GM12878 (cell line): Measurements from ENCODE around the gene DLG4. TPM values are rescaled to one million over a fixed set of nuclear protein-coding genes. Genes with fewer than 3 reads are reported as not detected.

ENCODE experiments used
- ATAC-seq: fragments of 200-7000 bp; cut with Tn5 transposase; 3 replicates; pipeline ENCODE4 v1.9.1; 2020; ENCODE audit warnings: mild to moderate bottlenecking, moderate library complexity
- BruUV-seq: library from RNA; stranded (reverse); fragments of 400-500 nt; replicated peaks from 2 replicates; lab custom pipeline; 2021; lab: Mats Ljungman, UMichigan
- CTCF ChIA-PET: fragments of 300-600 bp; sonication (Branson Sonifier 250); formaldehyde crosslinking; extraction: SDS; loops from one replicate; lab custom pipeline; 2021; ENCODE audit warnings: inconsistent platforms; lab: Yijun Ruan, JAX
- POLR2A ChIA-PET: fragments of 350-600 bp; formaldehyde crosslinking; extraction: SDS; loops from one replicate; lab custom pipeline; 2021; ENCODE audit warnings: inconsistent platforms; lab: Charles Lee
- RAD21 ChIA-PET: fragments of 300-600 bp; sonication (Branson Sonifier 250); formaldehyde crosslinking; loops from one replicate; lab custom pipeline; 2023; ENCODE audit warnings: antibody characterized with exemption; ENCODE audit not compliant: unreplicated experiment; lab: Charles Lee
- SMC1A ChIA-PET: fragments of 300-600 bp; sonication (Branson Sonifier 250); formaldehyde crosslinking; loops from one replicate; lab custom pipeline; 2023; ENCODE audit not compliant: unreplicated experiment, uncharacterized antibody; lab: Charles Lee
- DNase-seq: peaks from one replicate; pipeline ENCODE4 v3.0.0-alpha.2; 2011; ENCODE audit warnings: low read depth, low spot score
- FAIRE-seq: peaks from 3 replicates; lab custom pipeline; 2011; peaks lifted over from hg19 to GRCh38; lab: Jason Lieb, UNC
- H2AFZ ChIP-seq: 2 replicates; pipeline ENCODE4 v1.6.0; 2011; ENCODE audit warnings: low read depth, low read length, control low read depth; ENCODE audit not compliant: control insufficient read depth
- H3K27ac ChIP-seq: 2 replicates; pipeline ENCODE4 v1.5.1; 2011; ENCODE audit warnings: control low read depth; ENCODE audit not compliant: control insufficient read depth, insufficient read depth
- H3K27me3 ChIP-seq, 2 experiments: replicated peaks in 1 of 2; 2 replicates each; pipeline versions ENCODE4 v1.6.0 to v1.6.1; 2011; ENCODE audit warnings: low read length in 1 of 2; ENCODE audit not compliant: control insufficient read depth in 2 of 2, insufficient read depth in 2 of 2
- H3K36me3 ChIP-seq, 2 experiments: 2 replicates each; pipeline ENCODE4 v1.5.1; 2011; ENCODE audit warnings: low read length in 1 of 2; ENCODE audit not compliant: control insufficient read depth in 2 of 2, insufficient read depth in 2 of 2
- H3K4me1 ChIP-seq: 2 replicates; pipeline ENCODE4 v1.6.1; 2011; ENCODE audit warnings: mild to moderate bottlenecking, low read length, moderate library complexity, mixed read lengths; ENCODE audit not compliant: control insufficient read depth, insufficient read depth
- H3K4me2 ChIP-seq: 2 replicates; pipeline ENCODE4 v1.6.0; 2011; ENCODE audit warnings: control low read depth; ENCODE audit not compliant: control insufficient read depth, insufficient read depth
- H3K4me3 ChIP-seq: fragments of 200-600 bp; sonication (generic); 2 replicates; pipeline ENCODE4 v1.5.1; 2016
- H3K79me2 ChIP-seq: 2 replicates; pipeline ENCODE4 v1.6.0; 2011; ENCODE audit warnings: low read length; ENCODE audit not compliant: control insufficient read depth, insufficient read depth
- H3K9ac ChIP-seq: 2 replicates; pipeline ENCODE4 v1.8.0; 2011; ENCODE audit warnings: low read length, control low read depth, mixed read lengths; ENCODE audit not compliant: control insufficient read depth, insufficient read depth
- H3K9me3 ChIP-seq: replicated peaks from 3 replicates; pipeline ENCODE4 v1.5.1; 2011; ENCODE audit warnings: mild to moderate bottlenecking, low read length; ENCODE audit not compliant: control insufficient read depth, insufficient read depth
- H4K20me1 ChIP-seq: 2 replicates; pipeline ENCODE4 v1.6.0; 2011; ENCODE audit not compliant: control insufficient read depth, insufficient read depth
- ESRRA ChIP-seq: IDR thresholded peaks from 2 replicates; pipeline ENCODE4 v1.6.1; 2012; ENCODE audit warnings: mild to moderate bottlenecking, low read length, improper control_type of control experiment
- MEF2B ChIP-seq: fragments of 450-650 bp; IDR thresholded peaks from 2 replicates; pipeline ENCODE4 v1.6.1; 2018; ENCODE audit warnings: mild to moderate bottlenecking, moderate library complexity; ENCODE audit not compliant: partially characterized antibody, poor library complexity, severe bottlenecking
- MYB ChIP-seq: fragments of 150-350 bp; IDR thresholded peaks from 2 replicates; pipeline ENCODE4 v1.6.1; 2014; ENCODE audit warnings: mild to moderate bottlenecking, low read depth, low read length, borderline replicate concordance
- MYC ChIP-seq: IDR thresholded peaks from 2 replicates; pipeline ENCODE4 v1.6.1; 2011; ENCODE audit warnings: mild to moderate bottlenecking, low read length, moderate library complexity, inconsistent platforms; ENCODE audit not compliant: insufficient read depth, insufficient replicate concordance, insufficient read length, severe bottlenecking
- RBBP5 ChIP-seq: fragments of 200-600 bp; sonication (generic); conservative IDR thresholded peaks from 2 replicates; pipeline ENCODE4 v1.6.1; 2016
- RUNX3 ChIP-seq: IDR thresholded peaks from 2 replicates; pipeline ENCODE4 v1.6.1; 2012; ENCODE audit warnings: low read length, inconsistent platforms
- SMAD5 ChIP-seq: IDR thresholded peaks from 2 replicates; pipeline ENCODE4 v1.6.1; 2016; ENCODE audit warnings: antibody characterized with exemption, low read depth
- WGBS: methylation state at CpG from one replicate; pipeline ENCODE4 v1.1.6; 2016; ENCODE audit warnings: low lambda C conversion rate; ENCODE audit not compliant: insufficient replicate concordance, insufficient coverage; ENCODE audit errors: missing lambda C conversion rate; 5-methylcytosine and 5-hydroxymethylcytosine counted together
- in situ Hi-C: fragments of 300-500 bp; cut with MboI; formaldehyde crosslinking; loops from 9 replicates; pipeline ENCODE4 v1.14.3; 2018; ENCODE audit warnings: mixed read lengths
- intact Hi-C: fragments of 100-400 bp; cut with micrococcal nuclease; formaldehyde crosslinking; loops from one replicate; pipeline ENCODE4 v1.14.2; 2022; ENCODE audit not compliant: unreplicated experiment
- polyA plus RNA-seq, 11 experiments: library from polyadenylated mRNA; depleted of rRNA in 4 of 11; unstranded in 6 of 11; stranded (reverse) in 5 of 11; fragments of >200 nt; fragmentation: Nextera tagmentation in 4 of 11; fragmentation: Illumina TruSeq in 1 of 11; extraction: Ambion mirVana in 4 of 11; extraction: Trizol in 1 of 11; gene quantifications; 1 replicate in 1 of 11; 2 replicates in 10 of 11; pipeline versions ENCODE4 v1.2.1 to v1.2.3, GENCODE V29; 2011 to 2016; ENCODE audit warnings: inconsistent platforms in 2 of 11, missing spikeins in 2 of 11, low read depth in 1 of 11
- total RNA-seq, 4 experiments: library from RNA; depleted of rRNA in 3 of 4; stranded (reverse); fragments of >200 nt in 3 of 4; fragmentation: Illumina TruSeq in 1 of 4; extraction: Trizol in 1 of 4; gene quantifications; 2 replicates each; pipeline versions ENCODE4 v1.2.1 to v1.2.3, GENCODE V29; 2013 to 2021
- TF ChIP-seq, protein P1 (sequence below): IDR thresholded peaks from 2 replicates; pipeline ENCODE4 v1.6.1; 2012; ENCODE audit warnings: mild to moderate bottlenecking, low read depth, low read length
- TF ChIP-seq, protein P2 (sequence below): fragments of 450-650 bp; IDR thresholded peaks from 2 replicates; pipeline ENCODE4 v1.6.1; 2017; ENCODE audit warnings: mild to moderate bottlenecking, moderate library complexity
- TF ChIP-seq, protein P3 (sequence below): fragments of 450-650 bp; formaldehyde crosslinking; IDR thresholded peaks from 2 replicates; pipeline ENCODE4 v1.4.0; 2020; ENCODE audit warnings: mild to moderate bottlenecking, moderate library complexity

Gene DLG4
- total and polyA plus RNA-seq, 10 of the 15 experiments (the other 5 are each of a cell fraction or from before 2014, with no cell fraction given) = 0.07 to 4.1 (median 1.3) TPM

GRCh38 chr17:7218758-7219157 is 878 bp downstream of the DLG4 start:
- intact Hi-C loops = no loop called here
- Histone ChIP-seq H3K9ac (no peak overlapping the region), H3K4me2 (no peak overlapping the region; the same call in 1 of the 2 replicates), H3K27ac (no peak overlapping the region), H3K36me3 (peaks cover 8 to 11% of the 10 kb centered on the region in 2 experiments), H3K27me3 (no peaks in the 10 kb centered on the region), H3K79me2 (peaks cover 14% of the 10 kb centered on the region), H2AFZ (no peak overlapping the region), H4K20me1 (no peaks in the 10 kb centered on the region), H3K4me3 (no peak overlapping the region), H3K9me3 (no peaks in the 10 kb centered on the region), H3K4me1 (peaks cover 19% of the 10 kb centered on the region)
- ChIA-PET SMC1A (interaction anchor here (0.7 to 4.8 kb wide), 2 partner anchors 16 to 23 kb away, joined by 3 to 34 read pairs; partner anchors contain the start of genes DVL2 and GABARAP), CTCF (interaction anchor here (2.6 to 5.1 kb wide), 3 partner anchors 14 to 173 kb away, joined by 17 to 60 read pairs (median 50); partner anchors contain the start of gene DVL2), POLR2A (interaction anchor here (1.0 to 5.9 kb wide), 6 partner anchors 15 to 119 kb away, joined by 3 to 60 read pairs (median 26); partner anchors contain the start of genes ACAP1, CTDNEP1, DVL2 and ELP5), RAD21 (interaction anchor here (1.4 to 3.2 kb wide), 3 partner anchors 22 to 86 kb away, joined by 4 to 51 read pairs (median 44); partner anchors contain the start of genes GABARAP and PHF23)
- no peak for FAIRE-seq
- BruUV-seq = no TSS peak
- 58% methylated on average over 6 of the region's 6 CpGs for WGBS
- no peak for DNase-seq
- no peak for ATAC-seq
- in situ Hi-C loops = no loop called here
- TF ChIP-seq SMAD5 (no peak), MEF2B (no peak), ESRRA (no peak), MYB (no peak), RBBP5 (no peak), RUNX3 (no peak), MYC (no peak)
- TF ChIP-seq, protein P1, sequence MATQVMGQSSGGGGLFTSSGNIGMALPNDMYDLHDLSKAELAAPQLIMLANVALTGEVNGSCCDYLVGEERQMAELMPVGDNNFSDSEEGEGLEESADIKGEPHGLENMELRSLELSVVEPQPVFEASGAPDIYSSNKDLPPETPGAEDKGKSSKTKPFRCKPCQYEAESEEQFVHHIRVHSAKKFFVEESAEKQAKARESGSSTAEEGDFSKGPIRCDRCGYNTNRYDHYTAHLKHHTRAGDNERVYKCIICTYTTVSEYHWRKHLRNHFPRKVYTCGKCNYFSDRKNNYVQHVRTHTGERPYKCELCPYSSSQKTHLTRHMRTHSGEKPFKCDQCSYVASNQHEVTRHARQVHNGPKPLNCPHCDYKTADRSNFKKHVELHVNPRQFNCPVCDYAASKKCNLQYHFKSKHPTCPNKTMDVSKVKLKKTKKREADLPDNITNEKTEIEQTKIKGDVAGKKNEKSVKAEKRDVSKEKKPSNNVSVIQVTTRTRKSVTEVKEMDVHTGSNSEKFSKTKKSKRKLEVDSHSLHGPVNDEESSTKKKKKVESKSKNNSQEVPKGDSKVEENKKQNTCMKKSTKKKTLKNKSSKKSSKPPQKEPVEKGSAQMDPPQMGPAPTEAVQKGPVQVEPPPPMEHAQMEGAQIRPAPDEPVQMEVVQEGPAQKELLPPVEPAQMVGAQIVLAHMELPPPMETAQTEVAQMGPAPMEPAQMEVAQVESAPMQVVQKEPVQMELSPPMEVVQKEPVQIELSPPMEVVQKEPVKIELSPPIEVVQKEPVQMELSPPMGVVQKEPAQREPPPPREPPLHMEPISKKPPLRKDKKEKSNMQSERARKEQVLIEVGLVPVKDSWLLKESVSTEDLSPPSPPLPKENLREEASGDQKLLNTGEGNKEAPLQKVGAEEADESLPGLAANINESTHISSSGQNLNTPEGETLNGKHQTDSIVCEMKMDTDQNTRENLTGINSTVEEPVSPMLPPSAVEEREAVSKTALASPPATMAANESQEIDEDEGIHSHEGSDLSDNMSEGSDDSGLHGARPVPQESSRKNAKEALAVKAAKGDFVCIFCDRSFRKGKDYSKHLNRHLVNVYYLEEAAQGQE = no peak
- TF ChIP-seq, protein P2, sequence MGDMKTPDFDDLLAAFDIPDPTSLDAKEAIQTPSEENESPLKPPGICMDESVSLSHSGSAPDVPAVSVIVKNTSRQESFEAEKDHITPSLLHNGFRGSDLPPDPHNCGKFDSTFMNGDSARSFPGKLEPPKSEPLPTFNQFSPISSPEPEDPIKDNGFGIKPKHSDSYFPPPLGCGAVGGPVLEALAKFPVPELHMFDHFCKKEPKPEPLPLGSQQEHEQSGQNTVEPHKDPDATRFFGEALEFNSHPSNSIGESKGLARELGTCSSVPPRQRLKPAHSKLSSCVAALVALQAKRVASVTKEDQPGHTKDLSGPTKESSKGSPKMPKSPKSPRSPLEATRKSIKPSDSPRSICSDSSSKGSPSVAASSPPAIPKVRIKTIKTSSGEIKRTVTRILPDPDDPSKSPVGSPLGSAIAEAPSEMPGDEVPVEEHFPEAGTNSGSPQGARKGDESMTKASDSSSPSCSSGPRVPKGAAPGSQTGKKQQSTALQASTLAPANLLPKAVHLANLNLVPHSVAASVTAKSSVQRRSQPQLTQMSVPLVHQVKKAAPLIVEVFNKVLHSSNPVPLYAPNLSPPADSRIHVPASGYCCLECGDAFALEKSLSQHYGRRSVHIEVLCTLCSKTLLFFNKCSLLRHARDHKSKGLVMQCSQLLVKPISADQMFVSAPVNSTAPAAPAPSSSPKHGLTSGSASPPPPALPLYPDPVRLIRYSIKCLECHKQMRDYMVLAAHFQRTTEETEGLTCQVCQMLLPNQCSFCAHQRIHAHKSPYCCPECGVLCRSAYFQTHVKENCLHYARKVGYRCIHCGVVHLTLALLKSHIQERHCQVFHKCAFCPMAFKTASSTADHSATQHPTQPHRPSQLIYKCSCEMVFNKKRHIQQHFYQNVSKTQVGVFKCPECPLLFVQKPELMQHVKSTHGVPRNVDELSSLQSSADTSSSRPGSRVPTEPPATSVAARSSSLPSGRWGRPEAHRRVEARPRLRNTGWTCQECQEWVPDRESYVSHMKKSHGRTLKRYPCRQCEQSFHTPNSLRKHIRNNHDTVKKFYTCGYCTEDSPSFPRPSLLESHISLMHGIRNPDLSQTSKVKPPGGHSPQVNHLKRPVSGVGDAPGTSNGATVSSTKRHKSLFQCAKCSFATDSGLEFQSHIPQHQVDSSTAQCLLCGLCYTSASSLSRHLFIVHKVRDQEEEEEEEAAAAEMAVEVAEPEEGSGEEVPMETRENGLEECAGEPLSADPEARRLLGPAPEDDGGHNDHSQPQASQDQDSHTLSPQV = no peak
- TF ChIP-seq, protein P3, sequence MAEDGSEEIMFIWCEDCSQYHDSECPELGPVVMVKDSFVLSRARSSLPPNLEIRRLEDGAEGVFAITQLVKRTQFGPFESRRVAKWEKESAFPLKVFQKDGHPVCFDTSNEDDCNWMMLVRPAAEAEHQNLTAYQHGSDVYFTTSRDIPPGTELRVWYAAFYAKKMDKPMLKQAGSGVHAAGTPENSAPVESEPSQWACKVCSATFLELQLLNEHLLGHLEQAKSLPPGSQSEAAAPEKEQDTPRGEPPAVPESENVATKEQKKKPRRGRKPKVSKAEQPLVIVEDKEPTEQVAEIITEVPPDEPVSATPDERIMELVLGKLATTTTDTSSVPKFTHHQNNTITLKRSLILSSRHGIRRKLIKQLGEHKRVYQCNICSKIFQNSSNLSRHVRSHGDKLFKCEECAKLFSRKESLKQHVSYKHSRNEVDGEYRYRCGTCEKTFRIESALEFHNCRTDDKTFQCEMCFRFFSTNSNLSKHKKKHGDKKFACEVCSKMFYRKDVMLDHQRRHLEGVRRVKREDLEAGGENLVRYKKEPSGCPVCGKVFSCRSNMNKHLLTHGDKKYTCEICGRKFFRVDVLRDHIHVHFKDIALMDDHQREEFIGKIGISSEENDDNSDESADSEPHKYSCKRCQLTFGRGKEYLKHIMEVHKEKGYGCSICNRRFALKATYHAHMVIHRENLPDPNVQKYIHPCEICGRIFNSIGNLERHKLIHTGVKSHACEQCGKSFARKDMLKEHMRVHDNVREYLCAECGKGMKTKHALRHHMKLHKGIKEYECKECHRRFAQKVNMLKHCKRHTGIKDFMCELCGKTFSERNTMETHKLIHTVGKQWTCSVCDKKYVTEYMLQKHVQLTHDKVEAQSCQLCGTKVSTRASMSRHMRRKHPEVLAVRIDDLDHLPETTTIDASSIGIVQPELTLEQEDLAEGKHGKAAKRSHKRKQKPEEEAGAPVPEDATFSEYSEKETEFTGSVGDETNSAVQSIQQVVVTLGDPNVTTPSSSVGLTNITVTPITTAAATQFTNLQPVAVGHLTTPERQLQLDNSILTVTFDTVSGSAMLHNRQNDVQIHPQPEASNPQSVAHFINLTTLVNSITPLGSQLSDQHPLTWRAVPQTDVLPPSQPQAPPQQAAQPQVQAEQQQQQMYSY (CRISPR knock-in tag) = no peak
